PFSK-1 (cell line): ENCODE results near the gene BATF2.
A peak's percentile ranks its signal among the peaks of the same experiment; 100 is the strongest.

Experiments
- FOXP2 ChIP-seq: optimal IDR thresholded peaks from 2 replicates; pipeline ENCODE3; 2011; ENCODE audit warnings: borderline replicate concordance, control low read depth, inconsistent platforms; ENCODE audit not compliant: insufficient read depth; ENCODE audit errors: extremely low read length, extremely low read depth
- POLR2AphosphoS5 ChIP-seq: IDR thresholded peaks from 2 replicates; pipeline ENCODE4 v1.6.1; 2012; ENCODE audit warnings: low read depth, mild to moderate bottlenecking, control low read depth, low read length, moderate library complexity
- REST ChIP-seq, 2 experiments: IDR thresholded peaks; 2 replicates each; pipeline versions ENCODE4 v1.6.1 to v1.8.0; 2011 to 2012; ENCODE audit warnings: low read depth in 2 of 2, low read length in 2 of 2, control low read depth in 1 of 2, inconsistent platforms in 1 of 2, mild to moderate bottlenecking in 1 of 2, moderate library complexity in 1 of 2; ENCODE audit not compliant: insufficient read depth in 1 of 2
- SIN3A ChIP-seq: IDR thresholded peaks from 2 replicates; pipeline ENCODE4 v1.6.1; 2012; ENCODE audit warnings: mild to moderate bottlenecking, low read length, moderate library complexity, borderline replicate concordance; ENCODE audit not compliant: insufficient read depth
- TAF1 ChIP-seq: IDR thresholded peaks from 2 replicates; pipeline ENCODE4 v1.6.1; 2012; ENCODE audit warnings: low read length, control low read depth, borderline replicate concordance; ENCODE audit not compliant: insufficient read depth

Gene BATF2

GRCh38 chr11:65021003-65021402 lies 24.2 kb upstream of the BATF2 start:
- TF ChIP-seq POLR2AphosphoS5 (no peak), FOXP2 (no peak), REST (IDR thresholded peaks at IDR 0.05; ENCODE audit: insufficient read depth in 1 of 2, low read depth in 2 of 2, low read length in 2 of 2) (no peak), SIN3A (no peak), TAF1 (no peak)

DNA sequence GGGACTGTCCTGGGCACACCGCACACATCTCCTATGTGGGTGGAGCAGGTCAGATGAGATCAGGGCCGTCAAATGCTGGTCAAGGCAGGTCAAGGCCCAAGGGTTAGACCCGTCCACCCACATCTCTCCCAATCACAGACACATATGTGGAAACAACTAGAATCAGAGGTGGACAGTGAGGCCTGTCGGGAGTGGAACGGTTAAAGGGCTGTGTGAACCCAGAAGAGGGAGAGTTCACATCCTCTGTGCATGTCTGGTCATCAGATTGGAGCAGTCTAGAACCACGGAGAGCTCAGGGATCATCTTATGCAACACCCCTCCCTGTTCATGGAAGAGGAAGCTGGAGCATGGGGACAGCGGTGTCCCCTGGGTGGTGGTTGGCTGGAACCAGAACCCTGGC lies 23.1 kb upstream of the BATF2 start:
- TF ChIP-seq REST (IDR thresholded peaks at IDR 0.05; ENCODE audit: insufficient read depth in 1 of 2, low read depth in 2 of 2, low read length in 2 of 2) = 0 out of 4 replicates have a peak, but pooled peaks of 1 of the 2 experiments have one; percentile 11
- TF ChIP-seq FOXP2 = no peak
- no peak for TF ChIP-seq SIN3A
- no peak for TF ChIP-seq POLR2AphosphoS5
- no peak for TF ChIP-seq TAF1

- TF ChIP-seq FOXP2 (no peak), SIN3A (no peak), TAF1 (no peak), REST (IDR thresholded peaks at IDR 0.05; ENCODE audit: insufficient read depth in 1 of 2, low read depth in 2 of 2, low read length in 2 of 2) (no peak), POLR2AphosphoS5 (no peak)
Observed at GRCh38 chr11:65017937-65018336, 21.2 kb upstream of the BATF2 start.

GRCh38 chr11:65016705-65017104 lies 19.9 kb upstream of the BATF2 start:
- TF ChIP-seq TAF1 = no peak
- TF ChIP-seq POLR2AphosphoS5 = no peak
- no peak for TF ChIP-seq SIN3A
- no peak for TF ChIP-seq REST (IDR thresholded peaks at IDR 0.05; ENCODE audit: insufficient read depth in 1 of 2, low read depth in 2 of 2, low read length in 2 of 2)
- TF ChIP-seq FOXP2 = no peak

DNA sequence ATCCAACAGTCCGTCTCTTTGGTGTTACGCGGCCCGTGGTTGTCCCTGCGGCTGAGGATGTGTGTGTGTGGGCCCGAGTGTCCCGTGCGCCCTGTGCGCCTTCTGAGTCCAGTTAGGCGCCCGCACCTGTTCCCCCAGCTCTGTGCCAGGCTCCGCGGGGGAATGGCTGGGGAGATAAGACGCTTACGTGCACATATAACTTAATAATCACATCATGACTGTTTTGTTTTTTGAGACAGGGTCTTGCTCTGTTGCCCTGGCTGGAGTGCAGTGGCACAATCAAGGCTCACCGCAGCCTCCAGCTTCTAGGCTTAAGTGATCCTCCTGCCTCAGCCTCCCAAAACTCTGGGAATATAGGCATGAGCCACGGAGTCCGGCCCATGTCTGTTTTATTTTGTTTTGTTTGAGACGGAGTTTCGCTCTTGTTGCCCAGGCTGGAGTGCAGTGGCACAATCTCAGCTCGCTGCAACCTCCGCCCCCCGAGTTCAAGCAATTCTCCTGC lies 18.0 kb upstream of the BATF2 start:
- TF ChIP-seq POLR2AphosphoS5 (no peak), SIN3A (no peak), FOXP2 (no peak), REST (IDR thresholded peaks at IDR 0.05; ENCODE audit: insufficient read depth in 1 of 2, low read depth in 2 of 2, low read length in 2 of 2) (no peak), TAF1 (no peak)
